GM12878 (cell line): ENCODE measurements around the gene ACTMAP. TPM values are rescaled to one million over a fixed set of nuclear protein-coding genes. Genes with fewer than 3 reads are reported as not detected.
"Not testable (repeated sequence)": the region's sequence is repeated elsewhere in the genome, so short reads cannot be mapped to it uniquely, and the experiment has no call there.

ENCODE experiments used
- ATAC-seq: fragments of 200-7000 bp; cut with Tn5 transposase; 3 replicates; pipeline ENCODE4 v1.9.1; 2020; ENCODE audit warnings: mild to moderate bottlenecking, moderate library complexity
- BruUV-seq: library from RNA; stranded (reverse); fragments of 400-500 nt; replicated peaks from 2 replicates; lab custom pipeline; 2021; lab: Mats Ljungman, UMichigan
- CTCF ChIA-PET: fragments of 300-600 bp; sonication (Branson Sonifier 250); formaldehyde crosslinking; extraction: SDS; loops from one replicate; lab custom pipeline; 2021; ENCODE audit warnings: inconsistent platforms; lab: Yijun Ruan, JAX
- POLR2A ChIA-PET: fragments of 350-600 bp; formaldehyde crosslinking; extraction: SDS; loops from one replicate; lab custom pipeline; 2021; ENCODE audit warnings: inconsistent platforms; lab: Charles Lee
- RAD21 ChIA-PET: fragments of 300-600 bp; sonication (Branson Sonifier 250); formaldehyde crosslinking; loops from one replicate; lab custom pipeline; 2023; ENCODE audit warnings: antibody characterized with exemption; ENCODE audit not compliant: unreplicated experiment; lab: Charles Lee
- SMC1A ChIA-PET: fragments of 300-600 bp; sonication (Branson Sonifier 250); formaldehyde crosslinking; loops from one replicate; lab custom pipeline; 2023; ENCODE audit not compliant: unreplicated experiment, uncharacterized antibody; lab: Charles Lee
- DNase-seq: peaks from one replicate; pipeline ENCODE4 v3.0.0-alpha.2; 2011; ENCODE audit warnings: low read depth, low spot score
- FAIRE-seq: peaks from 3 replicates; lab custom pipeline; 2011; peaks lifted over from hg19 to GRCh38; lab: Jason Lieb, UNC
- H2AFZ ChIP-seq: 2 replicates; pipeline ENCODE4 v1.6.0; 2011; ENCODE audit warnings: low read depth, low read length, control low read depth; ENCODE audit not compliant: control insufficient read depth
- H3K27ac ChIP-seq: 2 replicates; pipeline ENCODE4 v1.5.1; 2011; ENCODE audit warnings: control low read depth; ENCODE audit not compliant: control insufficient read depth, insufficient read depth
- H3K27me3 ChIP-seq, 2 experiments: replicated peaks in 1 of 2; 2 replicates each; pipeline versions ENCODE4 v1.6.0 to v1.6.1; 2011; ENCODE audit warnings: low read length in 1 of 2; ENCODE audit not compliant: control insufficient read depth in 2 of 2, insufficient read depth in 2 of 2
- H3K36me3 ChIP-seq, 2 experiments: 2 replicates each; pipeline ENCODE4 v1.5.1; 2011; ENCODE audit warnings: low read length in 1 of 2; ENCODE audit not compliant: control insufficient read depth in 2 of 2, insufficient read depth in 2 of 2
- H3K4me1 ChIP-seq: 2 replicates; pipeline ENCODE4 v1.6.1; 2011; ENCODE audit warnings: mild to moderate bottlenecking, low read length, moderate library complexity, mixed read lengths; ENCODE audit not compliant: control insufficient read depth, insufficient read depth
- H3K4me2 ChIP-seq: 2 replicates; pipeline ENCODE4 v1.6.0; 2011; ENCODE audit warnings: control low read depth; ENCODE audit not compliant: control insufficient read depth, insufficient read depth
- H3K4me3 ChIP-seq: fragments of 200-600 bp; sonication (generic); 2 replicates; pipeline ENCODE4 v1.5.1; 2016
- H3K79me2 ChIP-seq: 2 replicates; pipeline ENCODE4 v1.6.0; 2011; ENCODE audit warnings: low read length; ENCODE audit not compliant: control insufficient read depth, insufficient read depth
- H3K9ac ChIP-seq: 2 replicates; pipeline ENCODE4 v1.8.0; 2011; ENCODE audit warnings: low read length, control low read depth, mixed read lengths; ENCODE audit not compliant: control insufficient read depth, insufficient read depth
- H3K9me3 ChIP-seq: replicated peaks from 3 replicates; pipeline ENCODE4 v1.5.1; 2011; ENCODE audit warnings: mild to moderate bottlenecking, low read length; ENCODE audit not compliant: control insufficient read depth, insufficient read depth
- H4K20me1 ChIP-seq: 2 replicates; pipeline ENCODE4 v1.6.0; 2011; ENCODE audit not compliant: control insufficient read depth, insufficient read depth
- ATF2 ChIP-seq: IDR thresholded peaks from 2 replicates; pipeline ENCODE4 v1.6.1; 2012; ENCODE audit warnings: low read length, inconsistent platforms
- BHLHE40 ChIP-seq, 2 experiments: fragments of 450-650 bp in 1 of 2; IDR thresholded peaks; 2 replicates each; pipeline ENCODE4 v1.6.1; 2011 to 2017; ENCODE audit warnings: low read depth in 2 of 2, borderline replicate concordance in 1 of 2, improper control_type of control experiment in 1 of 2, low read length in 1 of 2, mild to moderate bottlenecking in 1 of 2
- ETV6 ChIP-seq, 2 experiments: fragments of 450-650 bp in 1 of 2; IDR thresholded peaks in 1 of 2; conservative IDR thresholded peaks in 1 of 2; 2 replicates each; pipeline ENCODE4 v1.6.1; 2014; ENCODE audit warnings: antibody characterized with exemption in 1 of 2, borderline replicate concordance in 1 of 2, low read depth in 1 of 2, mild to moderate bottlenecking in 1 of 2, moderate library complexity in 1 of 2
- IKZF1 ChIP-seq: fragments of 450-650 bp; conservative IDR thresholded peaks from 2 replicates; pipeline ENCODE4 v1.6.1; 2017; ENCODE audit warnings: antibody characterized with exemption, mild to moderate bottlenecking
- LARP7 ChIP-seq: fragments of 450-650 bp; IDR thresholded peaks from 2 replicates; pipeline ENCODE4 v1.6.1; 2017; ENCODE audit warnings: mild to moderate bottlenecking
- MEF2A ChIP-seq: IDR thresholded peaks from 2 replicates; pipeline ENCODE4 v1.6.1; 2011; ENCODE audit warnings: low read depth, mild to moderate bottlenecking, low read length, moderate library complexity; ENCODE audit not compliant: insufficient read depth
- NFYB ChIP-seq: IDR thresholded peaks from 2 replicates; pipeline ENCODE4 v1.6.1; 2011; ENCODE audit warnings: low read depth, mild to moderate bottlenecking, low read length, improper control_type of control experiment, moderate library complexity; ENCODE audit not compliant: insufficient read depth
- PKNOX1 ChIP-seq: fragments of 450-650 bp; IDR thresholded peaks from 2 replicates; pipeline ENCODE4 v1.6.1; 2016; ENCODE audit warnings: mild to moderate bottlenecking
- POLR2AphosphoS5 ChIP-seq: IDR thresholded peaks from 2 replicates; pipeline ENCODE4 v1.6.1; 2011; ENCODE audit warnings: mild to moderate bottlenecking, low read length, inconsistent platforms
- RELA ChIP-seq: fragments of 450-650 bp; IDR thresholded peaks from 2 replicates; pipeline ENCODE4 v1.8.0; 2014; ENCODE audit warnings: borderline replicate concordance; ENCODE audit not compliant: partially characterized antibody
- SMC3 ChIP-seq: IDR thresholded peaks from 2 replicates; pipeline ENCODE4 v1.6.1; 2011; ENCODE audit warnings: low read length, improper control_type of control experiment, borderline replicate concordance
- TAF1 ChIP-seq: IDR thresholded peaks from 2 replicates; pipeline ENCODE4 v1.6.1; 2011; ENCODE audit warnings: mild to moderate bottlenecking, low read depth, low read length, borderline replicate concordance
- ZNF217 ChIP-seq: fragments of 450-650 bp; IDR thresholded peaks from 2 replicates; pipeline ENCODE4 v1.6.1; 2017; ENCODE audit warnings: antibody characterized with exemption, mild to moderate bottlenecking
- WGBS: methylation state at CpG from one replicate; pipeline ENCODE4 v1.1.6; 2016; ENCODE audit warnings: low lambda C conversion rate; ENCODE audit not compliant: insufficient replicate concordance, insufficient coverage; ENCODE audit errors: missing lambda C conversion rate; 5-methylcytosine and 5-hydroxymethylcytosine counted together
- in situ Hi-C: fragments of 300-500 bp; cut with MboI; formaldehyde crosslinking; loops from 9 replicates; pipeline ENCODE4 v1.14.3; 2018; ENCODE audit warnings: mixed read lengths
- intact Hi-C: fragments of 100-400 bp; cut with micrococcal nuclease; formaldehyde crosslinking; loops from one replicate; pipeline ENCODE4 v1.14.2; 2022; ENCODE audit not compliant: unreplicated experiment
- polyA plus RNA-seq, 11 experiments: library from polyadenylated mRNA; depleted of rRNA in 4 of 11; unstranded in 6 of 11; stranded (reverse) in 5 of 11; fragments of >200 nt; fragmentation: Nextera tagmentation in 4 of 11; fragmentation: Illumina TruSeq in 1 of 11; extraction: Ambion mirVana in 4 of 11; extraction: Trizol in 1 of 11; gene quantifications; 1 replicate in 1 of 11; 2 replicates in 10 of 11; pipeline versions ENCODE4 v1.2.1 to v1.2.3, GENCODE V29; 2011 to 2016; ENCODE audit warnings: inconsistent platforms in 2 of 11, missing spikeins in 2 of 11, low read depth in 1 of 11
- total RNA-seq, 4 experiments: library from RNA; depleted of rRNA in 3 of 4; stranded (reverse); fragments of >200 nt in 3 of 4; fragmentation: Illumina TruSeq in 1 of 4; extraction: Trizol in 1 of 4; gene quantifications; 2 replicates each; pipeline versions ENCODE4 v1.2.1 to v1.2.3, GENCODE V29; 2013 to 2021

ACTMAP gene
- total and polyA plus RNA-seq, 10 of the 15 experiments (the other 5 are each of a cell fraction or from before 2014, with no cell fraction given) = 3.0 to 26.2 (median 11.1) TPM

- H3K9ac ChIP-seq, in situ Hi-C loops, H3K36me3 ChIP-seq, DNase-seq, H4K20me1 ChIP-seq, FAIRE-seq, RAD21 ChIA-PET, intact Hi-C loops, H3K27me3 ChIP-seq, H3K4me3 ChIP-seq, H3K27ac ChIP-seq, H2AFZ ChIP-seq, H3K79me2 ChIP-seq, H3K9me3 ChIP-seq, H3K4me1 ChIP-seq, BruUV-seq, H3K4me2 ChIP-seq: not testable (repeated sequence)
- ChIA-PET POLR2A (interaction anchor here (0.6 to 3.1 kb wide), 4 partner anchors 8 to 22 kb away, joined by 3 to 14 read pairs (median 5); no protein-coding TSS in a partner anchor), SMC1A (interaction anchor here (11.2 kb wide), 1 partner anchor 18 kb away, joined by 256 read pairs; the partner anchor contains the start of genes ACTMAP and SNRPA), CTCF (interaction anchor here (0.6 to 2.7 kb wide), 3 partner anchors 14 to 34 kb away, joined by 3 to 12 read pairs (median 8); no protein-coding TSS in a partner anchor)
- TF ChIP-seq NFYB = peak; percentile 78
- peak; percentile 50; the same call in 1 of the 2 replicates for TF ChIP-seq PKNOX1
- 100% methylated on average over 10 of the region's 10 CpGs for WGBS
- ATAC-seq = peak; percentile 21; the same call in 2 of the 3 replicates
Observed at GRCh38 chr19:40771101-40771862, 21.0 kb upstream of the ACTMAP start.

GRCh38 chr19:40768869-40769268 is 18.6 kb upstream of the ACTMAP start:
- H3K36me3 ChIP-seq = peaks cover 15 to 16% of the 10 kb centered on the region in 2 experiments; a peak in 3 of 4 replicates
- no peak overlapping the region for H2AFZ ChIP-seq
- DNase-seq (no peak), ATAC-seq (no peak)
- H3K9ac ChIP-seq = no peak overlapping the region
- BruUV-seq = no TSS peak
- no peaks in the 10 kb centered on the region for H3K27me3 ChIP-seq
- intact Hi-C loops = no loop called here
- no peaks in the 10 kb centered on the region for H3K4me1 ChIP-seq
- H3K4me2 ChIP-seq = no peak overlapping the region
- in situ Hi-C loops = no loop called here
- 65% methylated on average over 5 of the region's 5 CpGs for WGBS
- POLR2A ChIA-PET = no interaction called here
- TF ChIP-seq LARP7 = no peak
- no peak for TF ChIP-seq BHLHE40 (IDR thresholded peaks at IDR 0.05; ENCODE audit: borderline replicate concordance in 1 of 2, low read depth in 2 of 2, low read length in 1 of 2)
- TF ChIP-seq IKZF1 = no peak
- no peak for TF ChIP-seq RELA
- no peak for TF ChIP-seq MEF2A
- no peak for TF ChIP-seq SMC3
- no peak for TF ChIP-seq POLR2AphosphoS5
- no peak for TF ChIP-seq ATF2
- TF ChIP-seq ZNF217 = no peak
- no peak for TF ChIP-seq TAF1
- TF ChIP-seq ETV6 (conservative IDR thresholded peaks at IDR 0.05 in 1 of 2, IDR thresholded peaks at IDR 0.05 in 1 of 2; ENCODE audit: borderline replicate concordance in 1 of 2, low read depth in 1 of 2) = no peak
- TF ChIP-seq, all 136 proteins: peak for 0
- Histone ChIP-seq H3K79me2 (no peaks in the 10 kb centered on the region), H4K20me1 (no peaks in the 10 kb centered on the region), H3K27ac (no peak overlapping the region), H3K4me3 (no peak overlapping the region), H3K9me3 (peaks cover 2% of the 10 kb centered on the region)
- RAD21 ChIA-PET = no interaction called here
- no peak for FAIRE-seq
- SMC1A ChIA-PET = interaction anchor here (2.3 to 11.2 kb wide), 2 partner anchors 9 to 16 kb away, joined by 5 to 256 read pairs; partner anchors contain the start of genes ACTMAP, RAB4B and SNRPA
- CTCF ChIA-PET = no interaction called here
